ENCODE measurements around the gene FRMPD4. TPM values are rescaled to one million over a fixed set of nuclear protein-coding genes. Genes with fewer than 3 reads are reported as not detected.
A peak's percentile ranks its signal among the peaks of the same experiment; 100 is the strongest.

The FRMPD4 gene
- total and polyA plus RNA-seq, 8 donors, result 0.45 to 0.86 (median 0.68) TPM; not detected in 2

DNA sequence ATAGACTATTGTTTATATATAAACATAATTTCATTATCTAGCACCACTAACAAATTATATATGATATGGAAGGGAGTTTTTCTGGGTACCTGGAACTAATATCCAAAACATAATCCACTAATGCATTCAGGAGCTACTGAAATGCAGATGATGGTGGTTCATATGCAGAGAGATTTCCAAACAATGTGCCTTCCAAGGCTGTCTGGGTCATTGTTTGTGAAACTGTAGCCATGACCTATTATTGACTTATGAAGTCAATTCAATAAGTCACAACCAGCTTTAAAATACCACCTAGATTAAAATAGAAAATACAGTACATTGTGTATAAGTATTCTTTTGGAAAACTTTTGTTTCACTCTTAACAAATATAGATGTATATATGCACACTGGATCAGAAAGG, 415.9 kb downstream of the FRMPD4 start:
- Histone ChIP-seq H3K4me1 (no peaks in the 10 kb centered on the region), H3K9me3 (no peaks in the 10 kb centered on the region), H3K36me3 (no peaks in the 10 kb centered on the region), H3K27ac (no peak overlapping the region), H3K4me3 (no peak overlapping the region), H3K27me3 (no peaks in the 10 kb centered on the region)
- no peak for DNase-seq
- intact Hi-C loops (cut with DNase I), result no loop called here
- no peak for ATAC-seq
- TF ChIP-seq, protein P1, sequence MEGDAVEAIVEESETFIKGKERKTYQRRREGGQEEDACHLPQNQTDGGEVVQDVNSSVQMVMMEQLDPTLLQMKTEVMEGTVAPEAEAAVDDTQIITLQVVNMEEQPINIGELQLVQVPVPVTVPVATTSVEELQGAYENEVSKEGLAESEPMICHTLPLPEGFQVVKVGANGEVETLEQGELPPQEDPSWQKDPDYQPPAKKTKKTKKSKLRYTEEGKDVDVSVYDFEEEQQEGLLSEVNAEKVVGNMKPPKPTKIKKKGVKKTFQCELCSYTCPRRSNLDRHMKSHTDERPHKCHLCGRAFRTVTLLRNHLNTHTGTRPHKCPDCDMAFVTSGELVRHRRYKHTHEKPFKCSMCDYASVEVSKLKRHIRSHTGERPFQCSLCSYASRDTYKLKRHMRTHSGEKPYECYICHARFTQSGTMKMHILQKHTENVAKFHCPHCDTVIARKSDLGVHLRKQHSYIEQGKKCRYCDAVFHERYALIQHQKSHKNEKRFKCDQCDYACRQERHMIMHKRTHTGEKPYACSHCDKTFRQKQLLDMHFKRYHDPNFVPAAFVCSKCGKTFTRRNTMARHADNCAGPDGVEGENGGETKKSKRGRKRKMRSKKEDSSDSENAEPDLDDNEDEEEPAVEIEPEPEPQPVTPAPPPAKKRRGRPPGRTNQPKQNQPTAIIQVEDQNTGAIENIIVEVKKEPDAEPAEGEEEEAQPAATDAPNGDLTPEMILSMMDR (IDR thresholded peaks at IDR 0.05), result no peak

DNA sequence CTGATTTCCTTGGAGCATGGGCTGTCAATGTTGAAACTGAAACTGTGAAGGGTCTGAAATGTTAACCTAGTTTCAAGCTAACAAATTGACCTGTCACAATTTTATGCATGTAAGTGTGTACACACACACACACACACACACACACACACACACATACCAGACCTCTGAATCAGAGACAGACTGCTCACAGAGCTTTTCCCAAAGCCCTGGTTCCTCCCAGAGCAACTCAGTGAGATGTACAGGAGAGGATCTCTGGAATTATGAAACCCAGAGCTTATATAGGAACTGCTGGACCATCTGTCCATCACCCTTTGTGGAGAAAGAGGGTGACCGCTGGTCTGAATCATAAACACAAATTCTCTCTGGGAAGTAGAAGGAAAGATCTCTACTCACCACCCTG, 424.8 kb downstream of the FRMPD4 start:
- DNase-seq, result no peak
- ATAC-seq, result no peak
- Histone ChIP-seq H3K4me1 (no peaks in the 10 kb centered on the region), H3K9me3 (no peaks in the 10 kb centered on the region), H3K27ac (no peak overlapping the region), H3K4me3 (no peak overlapping the region), H3K36me3 (no peaks in the 10 kb centered on the region), H3K27me3 (peaks cover 0 to 8% of the 10 kb centered on the region in 2 donors)
- TF ChIP-seq, protein P1 (IDR thresholded peaks at IDR 0.05), result no peak
- intact Hi-C loops (cut with DNase I), result no loop called here

DNA sequence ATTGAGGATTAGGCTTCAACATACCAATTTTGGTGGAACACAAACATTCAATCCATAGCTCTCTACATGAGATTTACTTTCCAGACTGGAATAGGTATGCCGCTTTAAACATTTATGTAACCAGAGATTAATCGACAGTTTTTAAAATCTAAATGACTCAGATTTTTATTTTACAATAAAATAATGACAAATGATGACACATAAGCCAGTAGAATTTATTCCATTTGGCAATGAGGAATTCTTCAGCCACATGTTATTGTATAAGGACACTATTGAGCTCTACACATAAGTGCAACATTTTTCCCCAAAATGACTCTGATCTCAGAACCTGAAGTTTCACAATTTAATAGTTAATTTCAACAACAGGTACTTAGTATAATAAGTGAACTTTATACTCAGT, 425.9 kb downstream of the FRMPD4 start:
- Histone ChIP-seq H3K27ac (no peak overlapping the region), H3K9me3 (no peaks in the 10 kb centered on the region), H3K4me1 (no peaks in the 10 kb centered on the region), H3K4me3 (no peak overlapping the region), H3K36me3 (no peaks in the 10 kb centered on the region), H3K27me3 (peaks cover 0 to 8% of the 10 kb centered on the region in 2 donors)
- intact Hi-C loops (cut with DNase I), result no loop called here
- no peak for ATAC-seq
- TF ChIP-seq, protein P1 (IDR thresholded peaks at IDR 0.05), result no peak
- DNase-seq, result no peak

DNA sequence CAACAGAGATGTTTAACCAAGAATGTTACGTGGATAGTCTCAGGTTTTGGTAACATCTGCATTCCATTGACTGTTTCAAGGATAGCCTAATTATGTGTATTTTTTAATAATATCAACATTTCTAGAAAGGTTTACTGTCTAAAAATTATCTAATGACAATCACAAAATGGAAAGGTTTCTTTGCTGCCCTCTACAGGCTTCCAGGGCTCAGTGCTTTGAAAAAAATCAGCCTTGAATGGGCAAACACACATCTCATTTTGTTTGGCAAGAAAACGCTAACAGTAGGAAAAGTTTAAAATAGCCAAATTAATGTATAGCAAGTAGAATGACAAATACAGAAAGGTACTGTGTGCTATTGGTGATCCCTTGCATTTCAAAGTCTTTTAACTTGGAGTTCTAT, 429.6 kb downstream of the FRMPD4 start:
- ATAC-seq, result no peak
- Histone ChIP-seq H3K4me3 (no peak overlapping the region), H3K27me3 (peaks cover 0 to 8% of the 10 kb centered on the region in 2 donors), H3K27ac (no peak overlapping the region), H3K4me1 (no peaks in the 10 kb centered on the region), H3K9me3 (no peaks in the 10 kb centered on the region), H3K36me3 (no peaks in the 10 kb centered on the region)
- TF ChIP-seq, protein P1 (IDR thresholded peaks at IDR 0.05), result peak in 1 of 2 donors; percentile 66
- intact Hi-C loops (cut with DNase I), result no loop called here
- peak in 1 of 4 donors; percentile 7 for DNase-seq

DNA sequence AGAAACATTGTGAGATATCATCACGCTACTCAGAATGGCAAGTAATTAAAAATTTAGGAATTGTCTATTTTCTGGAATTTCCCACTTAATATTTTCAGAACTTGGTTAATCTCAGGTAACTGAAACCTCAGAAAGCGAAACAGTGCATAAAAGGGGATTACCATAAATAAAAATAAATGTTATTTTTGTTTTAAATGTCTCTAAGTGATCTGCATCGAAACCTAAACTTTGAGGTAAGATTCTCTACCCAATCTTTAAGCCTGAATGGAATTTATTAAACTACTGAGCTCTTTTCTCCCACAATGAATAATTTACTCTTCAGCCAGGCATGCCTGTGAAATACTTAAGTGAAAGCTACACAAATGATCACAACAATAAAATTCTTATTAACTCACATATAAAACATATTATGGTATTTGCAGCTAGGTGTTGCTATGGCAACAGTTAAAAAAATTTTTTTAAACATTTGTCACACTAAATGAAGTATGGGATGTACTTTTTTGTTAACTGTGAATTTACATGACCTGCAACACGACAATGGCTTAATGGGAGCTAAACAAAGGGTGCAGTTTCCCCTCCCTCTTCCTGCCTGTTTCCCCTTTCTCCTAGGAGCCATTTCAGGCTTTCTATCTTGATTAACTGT, 432.7 kb downstream of the FRMPD4 start:
- no peaks in the 10 kb centered on the region for H3K36me3 ChIP-seq
- H3K9me3 ChIP-seq, result no peaks in the 10 kb centered on the region
- DNase-seq, result no peak
- intact Hi-C loops (cut with DNase I), result no loop called here
- peaks cover 0 to 8% of the 10 kb centered on the region in 2 donors for H3K27me3 ChIP-seq
- no peak overlapping the region for H3K4me3 ChIP-seq
- no peaks in the 10 kb centered on the region for H3K4me1 ChIP-seq
- TF ChIP-seq, protein P1 (IDR thresholded peaks at IDR 0.05), result no peak
- H3K27ac ChIP-seq, result no peak overlapping the region
- no peak for ATAC-seq
